ENCODE data around the gene MEI4. TPM values are rescaled to one million over a fixed set of nuclear protein-coding genes. Genes with fewer than 3 reads are reported as not detected.

MEI4 gene
- total RNA-seq, 1 experiment from 2014 or later = not detected

- no peaks in the 10 kb centered on the region for H3K9me2 ChIP-seq (ENCODE audit: insufficient read depth)
- no peak overlapping the region for H2AFZ ChIP-seq (ENCODE audit: low read depth, low read length, poor library complexity, severe bottlenecking)
- H3K27ac ChIP-seq (ENCODE audit: low read depth, low read length) = no peak overlapping the region
- no peaks in the 10 kb centered on the region for H3K79me2 ChIP-seq (ENCODE audit: insufficient read depth, low read length)
- H3K9me3 ChIP-seq (ENCODE audit: control insufficient read depth in 1 of 2, insufficient read depth in 1 of 2, low read depth in 1 of 2, low read length in 2 of 2) = no peaks in the 10 kb centered on the region
- no peaks in the 10 kb centered on the region for H3K27me3 ChIP-seq (ENCODE audit: insufficient read depth, low read length)
- ATAC-seq (no peak), DNase-seq (ENCODE audit: low read depth, low spot score) (no peak)
- TF ChIP-seq SP1 (IDR thresholded peaks at IDR 0.05; ENCODE audit: low read depth) (no peak), CEBPB (IDR thresholded peaks at IDR 0.05; ENCODE audit: low read depth) (no peak), ZFX (IDR thresholded peaks at IDR 0.05) (no peak), RAD21 (IDR thresholded peaks at IDR 0.05; ENCODE audit: low read depth) (no peak), SIN3A (IDR thresholded peaks at IDR 0.05; ENCODE audit: low read depth) (no peak), TCF7L2 (IDR thresholded peaks at IDR 0.05; ENCODE audit: borderline replicate concordance, extremely low read depth, insufficient read depth, insufficient read length) (no peak), YY1 (IDR thresholded peaks at IDR 0.05; ENCODE audit: extremely low read depth, insufficient replicate concordance, low read depth, low read length) (no peak), EGR1 (IDR thresholded peaks at IDR 0.05; ENCODE audit: low read depth) (no peak), ELF1 (IDR thresholded peaks at IDR 0.05; ENCODE audit: borderline replicate concordance, low read depth) (no peak), POLR2AphosphoS5 (IDR thresholded peaks at IDR 0.05; ENCODE audit: low read depth, low read length) (no peak), SRF (IDR thresholded peaks at IDR 0.05; ENCODE audit: low read depth) (no peak), ZNF274 (IDR thresholded peaks at IDR 0.05; ENCODE audit: low read depth, low read length) (no peak), ATF3 (IDR thresholded peaks at IDR 0.05) (no peak), REST (IDR thresholded peaks at IDR 0.05; ENCODE audit: low read depth) (no peak), MAX (IDR thresholded peaks at IDR 0.05) (no peak), ZBTB33 (IDR thresholded peaks at IDR 0.05; ENCODE audit: extremely low read depth, insufficient replicate concordance, low read length) (no peak)
- ChIA-PET POLR2A (no interaction called here), CTCF (no interaction called here), RAD21 (ENCODE audit: low non-redundant PET in 1 of 2, low total read pairs in 2 of 2, uncharacterized antibody in 2 of 2, unreplicated experiment in 2 of 2) (no interaction called here)
- H3K4me1 ChIP-seq (ENCODE audit: control insufficient read depth in 1 of 2, insufficient read depth in 2 of 2, low read length in 2 of 2) = no peaks in the 10 kb centered on the region
- H3K9ac ChIP-seq (ENCODE audit: low read length) = no peak overlapping the region
- BruUV-seq (replicated peaks) = no TSS peak
- no peaks in the 10 kb centered on the region for H3K36me3 ChIP-seq (ENCODE audit: control insufficient read depth in 1 of 2, insufficient read depth in 2 of 2, low read length in 2 of 2)
- H3K4me2 ChIP-seq (ENCODE audit: low read length) = no peak overlapping the region
- intact Hi-C loops (cut with micrococcal nuclease) = no loop called here
- H4K20me1 ChIP-seq (ENCODE audit: insufficient read depth) = no peaks in the 10 kb centered on the region
- no peak overlapping the region for H3K4me3 ChIP-seq (replicated peaks in 1 of 2; ENCODE audit: low read depth in 1 of 2, low read length in 2 of 2)
These were observed 14.0 kb downstream of the MEI4 start for GRCh38 chr6:77666846-77667245.

Data from HCT116 (cell line).